HG02798 (cell line): ENCODE data around the gene JPH3.

Experiments
- ATAC-seq: cut with Tn5 transposase; IDR thresholded peaks from one replicate; pipeline ENCODE4 v1.9.1; 2021; ENCODE audit warnings: mild to moderate bottlenecking; ENCODE audit not compliant: unreplicated experiment, poor library complexity

The JPH3 gene

DNA sequence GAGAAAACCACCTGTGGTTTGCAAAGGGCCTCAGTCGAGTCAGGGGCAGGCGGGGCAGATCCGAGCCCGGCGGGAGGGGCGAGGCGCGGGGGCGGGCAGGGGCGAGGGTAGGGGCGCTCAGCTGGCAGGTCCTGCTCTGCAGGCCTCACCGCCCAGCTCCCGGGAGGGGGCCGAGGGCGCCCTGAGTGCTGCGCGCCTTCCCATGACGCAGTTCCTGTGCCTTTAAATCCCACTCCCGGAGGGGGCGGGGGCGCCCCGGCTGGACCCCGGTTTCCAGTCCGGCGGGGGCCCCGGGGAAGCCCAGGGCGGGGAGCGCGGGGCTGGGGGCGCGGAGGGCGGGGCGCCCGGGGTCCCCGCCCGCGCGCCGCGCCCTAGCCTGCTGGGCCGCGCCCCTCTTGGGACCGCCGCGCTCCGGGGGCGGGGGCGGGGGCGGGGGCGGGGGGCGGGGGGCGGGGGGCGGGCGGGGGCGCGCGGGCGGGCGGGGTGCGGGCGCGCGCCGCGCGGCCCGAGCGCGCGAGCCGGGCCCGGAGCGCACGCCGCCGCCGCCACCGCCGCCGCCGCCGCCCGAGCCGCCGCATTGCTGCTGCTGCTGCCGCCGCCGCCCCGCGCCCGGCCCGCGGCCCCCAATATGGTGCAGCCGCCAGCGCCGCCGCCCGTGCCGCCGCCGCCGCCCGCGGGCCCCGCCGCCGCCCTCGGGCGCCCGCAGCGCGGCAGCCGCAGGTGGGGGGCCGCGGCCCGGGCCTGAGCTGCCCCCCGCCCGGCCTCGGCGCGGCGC lies at the start of gene JPH3:
Gene JPH3, plus strand, starts transcription at position 508 of the 775 bp plus-strand sequence. CDS start 639 bp downstream, outside the sequence.
- no peak for ATAC-seq

DNA sequence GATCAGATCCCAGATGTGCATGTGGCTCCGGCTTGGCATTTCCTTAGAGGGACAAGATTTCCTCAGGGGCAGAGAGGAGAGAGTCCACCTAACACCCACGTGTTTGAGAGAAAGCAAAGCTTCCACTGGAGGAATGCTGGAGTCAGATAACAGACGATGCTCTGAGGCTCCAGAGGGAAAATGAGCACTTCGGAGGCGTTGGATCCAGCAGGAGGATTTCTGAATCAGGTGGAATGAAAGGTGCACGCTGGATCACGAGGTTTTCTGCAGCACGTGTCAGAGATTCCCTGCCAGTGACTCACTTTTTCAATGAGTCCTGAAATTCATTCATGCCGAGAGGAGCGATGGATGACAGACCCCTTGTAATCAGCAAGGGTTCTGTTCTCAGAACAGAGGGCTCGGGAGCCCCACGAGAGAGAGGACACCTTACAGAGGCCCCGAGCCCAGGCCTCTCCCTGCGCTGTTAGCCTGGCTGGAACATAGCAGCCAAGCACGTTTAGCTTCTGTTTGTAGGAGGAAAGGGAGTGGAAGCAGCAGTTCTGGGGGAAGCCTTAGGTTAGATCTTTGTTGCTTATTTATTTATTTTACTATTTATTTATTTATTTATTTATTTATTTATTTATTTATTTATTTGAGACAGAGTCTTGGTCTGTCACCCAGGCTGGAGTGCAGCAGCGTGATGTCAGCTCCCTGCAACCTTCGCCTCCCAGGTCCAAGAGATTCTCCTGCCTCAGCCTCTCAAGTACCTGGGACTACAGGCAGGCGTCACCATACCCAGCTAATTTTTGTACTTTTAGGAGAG lies 49.3 kb upstream of the JPH3 start:
- no peak for ATAC-seq

DNA sequence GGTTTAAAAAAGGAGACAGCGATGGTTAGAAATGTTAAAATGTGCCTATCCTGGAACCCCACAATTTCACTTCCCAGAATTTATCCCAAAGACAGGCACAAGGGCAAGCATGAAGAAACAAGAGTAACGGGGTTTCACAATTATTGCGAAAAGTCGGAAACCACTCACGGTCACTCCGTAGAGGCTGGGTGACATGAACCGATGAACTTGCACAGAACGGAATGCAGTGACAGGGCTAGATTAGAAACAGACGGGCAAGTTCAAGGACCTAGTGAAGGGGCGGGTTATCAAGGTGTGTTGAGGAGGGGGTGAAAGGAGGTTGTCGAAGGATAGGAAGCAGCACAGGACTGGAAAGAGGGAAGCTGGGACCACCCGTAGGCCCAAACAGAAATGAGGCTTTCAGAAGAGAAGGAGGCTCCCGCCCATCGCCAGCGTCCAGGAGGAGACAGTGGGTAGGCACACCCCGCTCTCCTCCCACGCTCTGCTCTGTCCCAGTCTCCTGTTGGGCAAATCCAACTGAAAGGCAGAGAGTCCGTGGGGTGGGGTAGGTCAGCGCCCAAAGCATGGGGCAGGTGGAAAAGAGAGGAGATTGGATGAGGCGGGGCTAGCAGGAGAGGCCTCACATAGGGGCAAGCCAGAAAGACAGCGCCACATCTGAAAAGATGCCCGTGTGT lies 47.4 kb upstream of the JPH3 start:
- no peak for ATAC-seq

DNA sequence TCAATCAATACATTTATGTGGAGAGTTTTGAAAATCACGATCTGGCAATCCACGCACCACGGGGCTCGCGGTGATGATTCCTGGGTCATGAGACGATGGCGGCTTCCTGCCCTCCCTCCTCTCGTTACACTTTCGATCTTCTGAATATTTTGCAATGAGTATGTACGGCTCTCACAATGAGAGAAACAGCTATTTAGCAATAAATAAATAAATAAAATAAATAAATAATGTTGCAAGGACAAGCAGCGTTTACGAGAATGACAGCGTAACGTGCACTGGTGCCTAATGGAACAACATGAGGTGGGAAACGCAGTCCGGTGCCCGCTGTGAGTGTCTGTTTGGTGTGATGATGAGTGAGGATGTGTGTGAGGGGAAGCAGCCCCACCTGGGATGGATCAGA lies 46.7 kb upstream of the JPH3 start:
- ATAC-seq: no peak

DNA sequence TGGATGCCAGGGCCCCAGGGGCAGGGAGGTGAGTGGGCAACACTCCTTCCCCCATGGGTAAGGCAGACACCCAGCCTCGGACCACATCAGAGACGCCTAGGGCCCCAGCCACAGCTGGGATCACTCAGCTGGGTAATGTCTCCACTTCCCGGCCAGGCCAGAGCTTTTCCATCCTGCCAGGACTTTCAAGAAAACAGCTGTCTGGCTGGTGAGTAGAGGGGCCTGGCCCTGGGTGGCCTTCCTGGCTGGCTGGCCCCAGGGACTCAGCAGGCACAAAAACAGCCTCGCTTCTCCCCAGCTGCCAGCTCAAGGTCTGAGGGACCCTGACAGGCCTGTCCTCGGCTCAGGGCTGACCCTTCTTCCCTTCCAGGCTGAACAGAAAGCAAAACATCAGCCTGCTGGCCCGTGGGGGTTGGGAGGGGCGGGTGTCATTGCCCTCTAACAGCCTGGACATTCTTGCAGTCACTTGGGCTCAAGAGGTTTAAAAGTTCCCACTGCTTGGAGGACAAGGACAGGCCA lies 45.3 kb upstream of the JPH3 start:
- ATAC-seq: no peak

DNA sequence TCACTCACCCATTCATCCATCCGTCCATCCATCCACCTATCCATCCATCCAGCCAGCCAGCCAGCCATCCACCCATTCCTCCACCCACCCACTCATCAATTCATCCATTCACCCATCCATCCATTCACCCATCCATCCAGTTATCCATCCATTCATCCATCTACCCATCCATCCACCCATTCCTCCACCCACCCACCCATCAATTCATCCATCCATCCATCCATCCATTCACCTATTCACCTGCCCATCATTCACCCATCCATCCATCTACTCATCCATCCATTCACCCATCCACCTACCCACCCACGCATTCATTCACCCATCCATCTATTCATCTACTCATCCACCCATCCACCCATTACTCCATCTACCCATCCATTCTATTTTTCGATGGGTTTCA lies 43.6 kb upstream of the JPH3 start:
- no peak for ATAC-seq

DNA sequence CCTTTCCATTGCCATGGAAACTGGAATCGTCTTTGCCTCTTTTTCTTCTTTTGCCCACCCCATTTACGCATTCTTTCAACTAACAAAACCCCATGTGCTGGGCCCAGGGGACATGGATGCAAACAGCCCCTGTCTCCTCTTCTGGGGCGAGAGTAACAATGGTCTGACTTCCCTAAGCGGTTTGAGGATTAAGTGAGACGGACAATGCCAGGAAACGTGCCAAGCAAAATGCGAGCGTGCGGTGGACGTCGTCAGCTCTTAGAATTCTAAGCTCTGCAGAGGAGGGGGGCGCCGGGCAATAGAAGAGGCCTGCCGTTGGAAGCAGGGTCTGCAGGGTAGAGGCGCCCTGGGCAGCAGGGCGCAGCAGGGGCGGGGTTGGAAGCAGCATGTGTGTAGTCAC lies 42.4 kb upstream of the JPH3 start:
- no peak for ATAC-seq

DNA sequence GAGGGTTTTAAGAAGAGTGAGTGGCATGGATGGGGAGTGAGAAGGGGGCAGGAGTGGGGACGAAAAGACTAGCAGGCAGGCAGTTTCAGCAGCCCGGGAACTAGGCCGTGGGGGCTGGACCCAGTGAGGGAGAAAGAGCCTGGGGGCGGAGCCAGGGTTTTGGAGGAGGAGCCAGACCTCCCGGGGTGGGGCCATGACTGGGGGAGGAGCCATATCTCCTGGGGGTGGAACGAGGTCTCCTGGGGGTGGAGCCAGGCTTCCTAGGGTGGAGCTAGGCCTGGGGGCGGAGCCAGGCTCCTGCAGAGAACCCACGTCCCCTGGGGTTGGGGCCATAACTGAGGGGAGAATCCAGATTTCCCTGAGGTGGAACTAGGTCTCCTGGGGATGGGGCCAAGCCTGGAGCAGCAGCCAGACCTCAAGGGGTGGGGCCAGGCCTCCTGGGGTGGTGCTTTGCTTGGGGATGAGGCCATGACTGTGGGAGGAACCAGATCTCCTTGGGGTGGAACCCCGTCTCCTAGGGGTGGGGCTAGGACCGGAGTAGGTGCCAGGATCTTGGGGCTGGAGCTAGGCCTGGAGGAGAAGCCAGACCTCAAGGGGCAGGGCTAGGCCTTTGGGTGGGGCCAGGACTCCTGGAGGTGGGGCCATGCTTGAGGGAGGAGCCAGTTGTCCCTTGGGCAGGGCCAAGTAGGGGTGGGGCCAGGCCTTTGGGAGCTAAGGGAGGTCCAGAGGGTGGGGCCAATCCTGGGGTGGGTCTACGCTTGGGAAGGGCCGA lies 41.7 kb upstream of the JPH3 start:
- ATAC-seq: no peak

DNA sequence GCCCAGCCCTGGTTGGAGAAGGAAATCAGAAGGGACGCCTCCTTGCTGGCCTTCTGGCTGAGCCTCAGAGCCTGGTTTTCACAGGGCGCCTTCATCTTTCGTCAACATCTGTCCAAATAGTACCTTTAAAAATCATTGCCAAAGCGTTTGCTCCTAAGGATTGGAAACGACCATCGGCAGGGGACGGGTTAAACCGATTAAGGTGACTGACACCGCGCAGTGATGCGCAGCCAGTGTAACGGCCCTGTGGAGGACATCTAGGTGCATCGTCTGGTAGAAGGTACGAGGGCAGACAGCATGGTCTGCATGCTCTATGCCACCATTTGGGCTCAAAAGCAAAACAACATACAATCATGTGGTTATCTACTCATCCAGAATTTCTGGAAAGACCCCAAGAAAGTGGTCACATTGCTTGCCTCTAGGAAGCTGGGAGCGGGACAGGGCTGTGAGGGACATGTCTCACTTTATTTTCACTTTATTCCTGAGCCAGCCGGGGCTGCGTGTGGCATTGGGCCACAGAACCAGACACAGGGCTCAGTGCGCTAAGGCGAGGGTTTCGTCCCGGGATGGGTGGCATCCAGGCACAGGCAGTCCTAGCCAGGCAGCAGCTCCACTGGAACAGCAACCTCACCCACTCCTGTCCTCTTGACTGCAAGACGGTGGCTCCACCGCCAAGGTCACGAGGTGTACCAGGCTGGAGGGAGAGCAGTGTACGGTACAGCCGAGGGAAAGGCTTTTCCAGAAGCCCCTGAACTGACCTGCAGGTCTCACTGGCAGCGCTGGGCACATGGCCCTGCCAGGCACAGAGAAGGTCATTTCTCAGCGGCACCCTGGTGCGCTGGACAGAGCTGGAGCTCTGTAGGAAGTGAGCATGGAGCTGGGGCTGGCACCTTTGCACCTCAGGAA lies 40.9 kb upstream of the JPH3 start:
- ATAC-seq: no peak

DNA sequence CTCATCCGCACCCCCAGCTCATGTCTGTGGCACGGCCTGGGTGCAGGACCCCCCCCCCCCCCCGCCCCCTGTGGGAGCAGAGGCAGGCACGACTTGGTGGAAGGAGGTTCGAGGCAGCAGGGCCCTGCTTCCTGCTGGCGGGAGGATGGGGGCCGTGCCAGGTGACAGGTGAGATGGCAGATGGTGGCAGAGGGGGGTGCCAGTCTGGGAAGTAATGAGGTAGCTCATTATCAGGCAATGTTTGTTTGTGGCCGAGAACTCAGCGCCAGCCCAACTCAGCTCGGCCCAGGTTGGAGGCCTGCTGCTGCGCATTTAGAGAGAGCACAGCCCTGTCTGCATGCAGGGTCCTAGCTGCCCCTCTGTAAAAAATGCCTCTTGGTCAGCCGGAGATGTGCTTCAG lies 40.1 kb upstream of the JPH3 start:
- ATAC-seq: no peak

DNA sequence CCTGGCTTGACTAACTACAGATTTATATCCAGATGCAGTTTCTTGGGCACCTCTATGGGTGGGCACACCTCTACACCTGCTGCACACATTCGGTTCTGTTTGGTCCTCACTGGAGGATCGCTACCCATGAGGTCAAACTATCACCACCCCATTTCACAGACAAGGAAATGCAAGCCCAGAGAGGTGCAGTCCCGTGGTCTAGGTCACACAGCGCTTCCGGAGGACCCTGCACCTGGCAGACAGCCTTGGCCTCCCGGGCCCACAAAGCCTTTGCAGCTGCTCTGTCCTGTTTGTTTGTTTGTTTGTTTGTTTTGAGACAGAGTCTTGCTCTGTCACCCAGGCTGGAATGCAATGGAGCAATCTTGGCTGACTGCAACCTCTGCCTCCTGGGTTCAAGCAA lies 39.3 kb upstream of the JPH3 start:
- ATAC-seq: no peak

DNA sequence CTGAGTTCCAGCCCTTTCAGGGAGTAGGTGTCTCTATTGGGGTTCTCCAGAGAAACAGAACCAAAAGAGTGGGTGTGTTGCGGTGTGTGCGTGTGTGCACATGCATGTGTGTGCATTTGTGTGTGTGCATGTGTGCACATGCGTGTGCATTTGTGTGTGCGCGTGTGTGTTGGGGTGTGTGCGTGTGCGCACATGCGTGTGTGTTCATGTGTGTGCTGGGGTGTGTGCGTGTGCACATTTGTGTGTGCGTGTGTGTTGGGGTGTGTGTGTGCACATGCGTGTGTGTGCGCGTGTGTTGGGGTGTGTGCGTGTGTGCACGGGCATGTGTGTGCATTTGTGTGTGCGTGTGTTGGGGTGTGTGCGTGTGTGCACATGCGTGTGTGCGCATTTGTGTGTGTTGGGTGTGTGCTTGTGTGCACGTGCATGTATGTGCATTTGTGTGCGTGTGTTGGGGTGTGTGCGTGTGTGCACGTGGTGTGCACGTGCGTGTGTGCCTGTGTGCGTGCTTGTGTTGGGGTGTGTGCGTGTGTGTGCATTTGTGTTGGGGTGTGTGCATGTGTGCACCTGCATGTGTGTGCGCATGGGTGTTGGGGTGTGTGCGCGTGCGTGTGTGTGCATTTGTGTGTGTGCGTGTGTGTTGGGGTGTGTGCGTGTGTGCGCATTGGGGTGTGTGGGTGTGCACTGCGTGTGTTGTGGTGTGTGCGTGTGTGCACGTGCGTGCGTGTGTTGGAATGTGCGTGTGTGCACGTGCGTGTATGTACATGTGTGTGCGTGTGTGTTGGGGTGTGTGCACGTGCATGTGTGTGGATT lies 38.4 kb upstream of the JPH3 start:
- ATAC-seq: no peak

DNA sequence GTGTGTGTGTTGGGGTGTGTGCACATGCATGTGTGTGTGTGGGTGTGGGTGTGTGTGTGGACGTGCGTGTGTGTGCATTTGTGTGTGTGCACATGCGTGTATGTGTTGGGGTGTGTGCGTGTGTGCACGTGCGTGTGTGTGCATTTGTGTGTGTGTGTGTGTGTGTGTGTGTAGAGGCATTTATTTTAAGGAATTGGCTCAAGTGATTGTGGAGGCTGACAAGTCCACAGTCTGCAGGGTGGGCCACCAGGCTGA lies 37.9 kb upstream of the JPH3 start:
- no peak for ATAC-seq

DNA sequence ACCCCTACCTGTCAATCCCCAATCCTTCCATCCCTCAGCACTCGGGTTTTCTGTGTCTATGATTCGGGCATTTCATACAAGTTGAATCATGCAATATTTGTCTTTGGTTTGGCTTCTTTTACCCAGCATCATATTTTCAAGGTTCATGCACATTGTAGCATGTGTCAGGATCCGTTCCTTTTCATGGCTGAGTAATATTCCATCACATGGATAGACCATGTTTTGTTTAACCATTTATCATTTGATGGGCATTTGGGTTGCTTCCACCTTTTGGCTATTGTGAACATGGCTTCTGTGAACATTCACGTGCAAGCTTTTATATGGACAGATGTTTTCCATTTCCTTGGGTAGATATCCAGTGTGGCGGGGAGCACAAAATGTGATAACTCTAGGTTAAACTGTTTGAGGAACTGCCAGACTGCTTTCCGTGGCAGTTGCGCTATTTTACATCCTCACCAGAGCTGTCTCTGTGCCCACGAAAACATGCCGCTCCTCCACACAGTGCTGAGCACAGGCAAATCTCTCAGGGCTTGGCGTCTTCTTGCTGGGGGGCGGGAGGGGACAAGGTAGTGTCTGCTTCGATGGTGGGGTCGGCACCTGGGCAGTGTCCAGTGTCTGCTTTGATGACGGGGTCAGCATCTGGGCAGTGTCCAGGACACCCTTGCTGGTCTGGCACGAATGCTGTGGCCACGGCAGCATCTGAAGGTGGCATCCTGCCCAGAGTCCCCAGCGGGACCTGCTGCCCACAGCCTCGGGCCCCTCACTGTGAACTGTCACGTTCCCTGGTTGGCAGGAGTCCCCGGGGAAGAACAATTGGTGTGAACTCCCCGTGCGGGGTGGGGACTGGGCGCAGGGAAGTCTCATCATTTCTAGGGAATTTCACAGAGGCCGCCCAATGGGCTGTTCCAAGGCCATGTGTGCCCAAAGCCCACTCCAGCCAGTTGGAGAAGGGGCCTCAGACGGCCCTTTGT lies 32.4 kb upstream of the JPH3 start:
- ATAC-seq: no peak

DNA sequence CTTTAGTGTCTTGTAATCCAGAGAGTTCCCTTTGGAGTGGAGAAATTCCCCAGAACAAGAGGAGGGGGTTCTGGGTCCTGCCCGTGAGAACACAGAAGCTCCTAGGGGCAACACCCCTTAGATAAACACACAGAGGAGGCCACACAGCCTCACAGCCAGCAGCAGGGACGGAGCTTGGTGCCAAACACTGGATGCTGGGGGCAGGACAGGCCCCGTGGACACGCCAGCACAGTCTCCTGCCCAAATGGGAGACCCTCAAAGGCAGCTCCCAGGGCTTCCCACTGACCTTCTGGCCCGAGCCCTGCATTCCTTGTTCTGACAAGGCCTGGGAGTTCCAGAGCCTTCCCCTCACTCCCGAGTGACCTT lies 31.8 kb upstream of the JPH3 start:
- no peak for ATAC-seq

DNA sequence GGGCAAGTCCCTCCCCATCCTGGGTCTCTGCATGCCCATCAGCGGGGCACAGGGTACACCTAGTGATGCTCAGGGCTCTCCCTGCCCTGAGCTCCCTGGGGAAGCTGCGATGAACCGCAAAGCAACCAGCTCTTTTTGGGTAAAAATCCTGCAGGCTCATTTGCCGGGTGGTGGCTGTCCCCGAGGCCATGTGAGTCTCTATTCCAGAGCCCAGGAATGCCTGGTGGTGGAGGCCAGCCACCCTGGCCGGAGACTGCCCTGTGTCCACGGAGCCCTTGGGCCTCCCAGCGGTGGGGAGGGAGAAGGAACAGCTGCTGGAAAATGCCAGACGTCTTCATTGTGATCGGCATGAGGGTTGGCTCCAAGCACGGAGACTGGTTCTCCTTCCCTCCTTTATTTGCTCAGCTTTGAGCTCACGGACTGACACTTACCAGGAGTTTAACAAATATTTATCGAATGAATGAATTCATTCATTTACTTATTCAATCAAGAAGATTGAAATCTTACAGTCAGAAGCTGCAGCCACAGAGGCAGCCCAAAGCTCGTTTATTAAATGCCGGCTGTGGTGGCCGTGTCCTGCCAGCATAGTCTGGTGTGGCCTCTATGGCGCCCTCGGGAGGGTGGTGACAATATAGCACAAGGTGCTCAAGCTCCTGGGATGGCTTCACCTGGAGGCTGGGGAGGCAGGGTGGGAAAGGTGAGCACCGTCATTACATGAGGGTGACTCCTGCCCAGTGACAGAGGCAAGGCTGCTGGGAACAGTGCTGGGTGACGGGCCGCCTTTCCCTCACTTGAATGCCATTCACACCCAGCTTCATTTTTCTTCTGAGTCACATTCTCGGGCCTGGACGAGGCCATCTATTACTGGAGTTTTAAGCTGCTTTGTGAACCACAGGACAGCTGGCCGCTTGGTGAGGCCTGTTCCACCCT lies 31.1 kb upstream of the JPH3 start:
- no peak for ATAC-seq

DNA sequence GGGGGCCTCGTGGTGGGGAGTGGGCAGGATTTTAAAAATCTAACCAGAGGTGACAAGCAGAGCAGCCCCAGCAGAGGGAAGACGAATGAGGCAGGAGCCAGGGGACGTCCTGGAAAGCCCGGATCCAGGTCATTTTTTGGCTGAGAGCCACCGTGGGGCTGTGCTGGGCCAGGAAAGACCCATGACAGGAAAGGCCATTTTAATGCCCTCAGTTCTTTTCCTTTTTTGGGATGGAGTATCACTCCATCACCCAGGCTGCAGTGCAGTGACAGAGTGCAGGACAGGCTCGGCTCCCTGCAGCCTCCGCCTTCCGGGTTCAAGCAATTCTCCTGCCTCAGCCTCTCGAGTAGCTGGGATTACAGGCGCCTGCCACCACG lies 30.5 kb upstream of the JPH3 start:
- no peak for ATAC-seq
